Measurements from ENCODE around the gene FBXL17. TPM values are rescaled to one million over a fixed set of nuclear protein-coding genes. Genes with fewer than 3 reads are reported as not detected.

Gene FBXL17
- total RNA-seq, 1 donor from 2014 or later, result 17.6 TPM

GRCh38 chr5:108101130-108101529 lies 280.8 kb downstream of the FBXL17 start:
- no peak for TF ChIP-seq CTCF (IDR thresholded peaks at IDR 0.05)
- H3K4me3 Mint-ChIP-seq (ENCODE audit: unreplicated experiment), result no peak overlapping the region
- H3K9me3 Mint-ChIP-seq (ENCODE audit: unreplicated experiment), result no peaks in the 10 kb centered on the region
- no peak for DNase-seq (ENCODE audit: extremely low spot score, unreplicated experiment)
- H3K27ac Mint-ChIP-seq (ENCODE audit: unreplicated experiment), result no peak overlapping the region
- H3K4me1 Mint-ChIP-seq (ENCODE audit: unreplicated experiment), result peaks cover 6% of the 10 kb centered on the region
- peaks cover 10% of the 10 kb centered on the region for H3K36me3 Mint-ChIP-seq (ENCODE audit: unreplicated experiment)
- H3K27me3 Mint-ChIP-seq (ENCODE audit: unreplicated experiment), result no peaks in the 10 kb centered on the region

- Mint-ChIP-seq H3K36me3 (ENCODE audit: unreplicated experiment) (no peaks in the 10 kb centered on the region), H3K4me1 (ENCODE audit: unreplicated experiment) (peaks cover 3% of the 10 kb centered on the region), H3K9me3 (ENCODE audit: unreplicated experiment) (no peaks in the 10 kb centered on the region), H3K4me3 (ENCODE audit: unreplicated experiment) (no peak overlapping the region), H3K27me3 (ENCODE audit: unreplicated experiment) (no peaks in the 10 kb centered on the region), H3K27ac (ENCODE audit: unreplicated experiment) (no peak overlapping the region)
- TF ChIP-seq CTCF (IDR thresholded peaks at IDR 0.05), result no peak
- DNase-seq (ENCODE audit: extremely low spot score, unreplicated experiment), result no peak
These were observed 287.1 kb downstream of the FBXL17 start for GRCh38 chr5:108094800-108095199.

- Mint-ChIP-seq H3K27ac (ENCODE audit: unreplicated experiment) (no peak overlapping the region), H3K9me3 (ENCODE audit: unreplicated experiment) (no peaks in the 10 kb centered on the region), H3K4me1 (ENCODE audit: unreplicated experiment) (peaks cover 3% of the 10 kb centered on the region), H3K36me3 (ENCODE audit: unreplicated experiment) (no peaks in the 10 kb centered on the region), H3K27me3 (ENCODE audit: unreplicated experiment) (no peaks in the 10 kb centered on the region), H3K4me3 (ENCODE audit: unreplicated experiment) (no peak overlapping the region)
- DNase-seq (ENCODE audit: extremely low spot score, unreplicated experiment), result no peak
- peak; percentile 62 for TF ChIP-seq CTCF (IDR thresholded peaks at IDR 0.05)
These were observed 288.7 kb downstream of the FBXL17 start for GRCh38 chr5:108093186-108093585.

GRCh38 chr5:108090946-108091345 lies 291.0 kb downstream of the FBXL17 start:
- no peak overlapping the region for H3K4me3 Mint-ChIP-seq (ENCODE audit: unreplicated experiment)
- no peaks in the 10 kb centered on the region for H3K27me3 Mint-ChIP-seq (ENCODE audit: unreplicated experiment)
- peaks cover 3% of the 10 kb centered on the region for H3K4me1 Mint-ChIP-seq (ENCODE audit: unreplicated experiment)
- H3K36me3 Mint-ChIP-seq (ENCODE audit: unreplicated experiment), result no peaks in the 10 kb centered on the region
- no peak for TF ChIP-seq CTCF (IDR thresholded peaks at IDR 0.05)
- no peak for DNase-seq (ENCODE audit: extremely low spot score, unreplicated experiment)
- no peaks in the 10 kb centered on the region for H3K9me3 Mint-ChIP-seq (ENCODE audit: unreplicated experiment)
- H3K27ac Mint-ChIP-seq (ENCODE audit: unreplicated experiment), result no peak overlapping the region

GRCh38 chr5:108084105-108084504 lies 297.8 kb downstream of the FBXL17 start:
- H3K27me3 Mint-ChIP-seq (ENCODE audit: unreplicated experiment), result no peaks in the 10 kb centered on the region
- TF ChIP-seq CTCF (IDR thresholded peaks at IDR 0.05), result no peak
- DNase-seq (ENCODE audit: extremely low spot score, unreplicated experiment), result no peak
- no peaks in the 10 kb centered on the region for H3K9me3 Mint-ChIP-seq (ENCODE audit: unreplicated experiment)
- no peaks in the 10 kb centered on the region for H3K4me1 Mint-ChIP-seq (ENCODE audit: unreplicated experiment)
- no peaks in the 10 kb centered on the region for H3K36me3 Mint-ChIP-seq (ENCODE audit: unreplicated experiment)
- H3K4me3 Mint-ChIP-seq (ENCODE audit: unreplicated experiment), result no peak overlapping the region
- no peak overlapping the region for H3K27ac Mint-ChIP-seq (ENCODE audit: unreplicated experiment)

Data from osteocyte (in vitro differentiated cells).